Measurements from ENCODE around the gene IL3.

GRCh38 chr5:132019857-132020555 is 40.4 kb upstream of the IL3 start:
- TF ChIP-seq POLR2AphosphoS5 (IDR thresholded peaks at IDR 0.05; ENCODE audit: insufficient read depth in 1 of 2, low read depth in 1 of 2) (no peak), POLR2A (IDR thresholded peaks at IDR 0.05) (no peak), CTCF (IDR thresholded peaks at IDR 0.05) (no peak)

All from vagina (tissue), 2 donors.